Ureter (tissue), 1 donor: ENCODE measurements around the gene FAM72B. TPM values are rescaled to one million over a fixed set of nuclear protein-coding genes. Genes with fewer than 3 reads are reported as not detected.
"Not testable (repeated sequence)": the region's sequence is repeated elsewhere in the genome, so short reads cannot be mapped to it uniquely, and the experiment has no call there.

Source experiments
- DNase-seq: peaks from one replicate; pipeline ENCODE4 v3.0.0-alpha.2; 2020; ENCODE audit warnings: low spot score
- total RNA-seq: library from RNA; stranded (reverse); gene quantifications from one replicate; pipeline ENCODE4 v1.2.4, GENCODE V29; 2023
- donor health status: DM: yes; HTN: yes; CAD: no.

Gene FAM72B
- total RNA-seq, 1 donor from 2014 or later: 0.68 TPM

- not testable (repeated sequence) for DNase-seq
Measured at GRCh38 chr1:121200232-121200631, 16.1 kb upstream of the FAM72B start.

GRCh38 chr1:121199763-121200162 lies 15.6 kb upstream of the FAM72B start:
- DNase-seq: not testable (repeated sequence)

- not testable (repeated sequence) for DNase-seq
Measured at GRCh38 chr1:121197095-121197882, 13.1 kb upstream of the FAM72B start.

GRCh38 chr1:121192512-121192911 lies 8.4 kb upstream of the FAM72B start:
- DNase-seq: not testable (repeated sequence)

- DNase-seq: not testable (repeated sequence)
Measured at GRCh38 chr1:121187914-121188313, 3.8 kb upstream of the FAM72B start.

GRCh38 chr1:121186191-121186590 lies 2.1 kb upstream of the FAM72B start:
- DNase-seq: not testable (repeated sequence)

GRCh38 chr1:121185140-121185708 lies 1.1 kb upstream of the FAM72B start:
- DNase-seq: not testable (repeated sequence)

GRCh38 chr1:121183867-121184266 lies 273 bp downstream of the FAM72B start:
- DNase-seq: not testable (repeated sequence)

GRCh38 chr1:121178197-121178596 lies 5.9 kb downstream of the FAM72B start:
- DNase-seq: not testable (repeated sequence)

GRCh38 chr1:121176649-121177048 lies 7.5 kb downstream of the FAM72B start:
- DNase-seq: not testable (repeated sequence)

GRCh38 chr1:121168152-121168668 lies 15.9 kb downstream of the FAM72B start:
- not testable (repeated sequence) for DNase-seq

GRCh38 chr1:121167225-121167738 lies 16.9 kb downstream of the FAM72B start:
- DNase-seq: not testable (repeated sequence)

- DNase-seq: not testable (repeated sequence)
Measured at GRCh38 chr1:121165296-121165695, 18.8 kb downstream of the FAM72B start.

GRCh38 chr1:121163850-121164757 lies 20.0 kb downstream of the FAM72B start:
- DNase-seq: not testable (repeated sequence)

- not testable (repeated sequence) for DNase-seq
Measured at GRCh38 chr1:121161199-121161901, 22.8 kb downstream of the FAM72B start.

- not testable (repeated sequence) for DNase-seq
Measured at GRCh38 chr1:121160118-121160517, 24.0 kb downstream of the FAM72B start.

GRCh38 chr1:121157609-121158008 lies 26.5 kb downstream of the FAM72B start:
- not testable (repeated sequence) for DNase-seq

GRCh38 chr1:121156958-121157603 lies 27.1 kb downstream of the FAM72B start:
- not testable (repeated sequence) for DNase-seq

GRCh38 chr1:121155671-121156358 lies 28.3 kb downstream of the FAM72B start:
- not testable (repeated sequence) for DNase-seq

- DNase-seq: not testable (repeated sequence)
Measured at GRCh38 chr1:121154811-121155210, 29.3 kb downstream of the FAM72B start.
